HG03342 (cell line): Measurements from ENCODE around the gene TEDC1.

Experiments
- ATAC-seq: cut with Tn5 transposase; IDR thresholded peaks from one replicate; pipeline ENCODE4 v1.9.1; 2021; ENCODE audit warnings: mild to moderate bottlenecking, moderate library complexity; ENCODE audit not compliant: unreplicated experiment

Gene TEDC1

GRCh38 chr14:105495101-105495989, 4.3 kb downstream of the TEDC1 start:
- ATAC-seq: no peak

- no peak for ATAC-seq
Observed at GRCh38 chr14:105495990-105496830, 5.2 kb downstream of the TEDC1 start.

GRCh38 chr14:105496831-105497591, 6.0 kb downstream of the TEDC1 start:
- ATAC-seq: no peak

GRCh38 chr14:105497671-105498429, 6.8 kb downstream of the TEDC1 start:
- ATAC-seq: no peak

GRCh38 chr14:105498430-105499255, 7.6 kb downstream of the TEDC1 start:
- ATAC-seq: no peak

GRCh38 chr14:105499256-105500035, 8.4 kb downstream of the TEDC1 start:
- no peak for ATAC-seq

GRCh38 chr14:105500036-105500725, 9.1 kb downstream of the TEDC1 start:
- no peak for ATAC-seq

GRCh38 chr14:105500726-105501101, 9.7 kb downstream of the TEDC1 start:
- no peak for ATAC-seq

GRCh38 chr14:105501504-105502291, 10.7 kb downstream of the TEDC1 start:
- ATAC-seq: no peak

- no peak for ATAC-seq
Observed at GRCh38 chr14:105502446-105503295, 11.6 kb downstream of the TEDC1 start.

GRCh38 chr14:105503296-105503640, 12.2 kb downstream of the TEDC1 start:
- no peak for ATAC-seq

- no peak for ATAC-seq
Observed at GRCh38 chr14:105503935-105504692, 13.1 kb downstream of the TEDC1 start.

GRCh38 chr14:105505101-105505500, 14.1 kb downstream of the TEDC1 start:
- ATAC-seq: no peak

- ATAC-seq: no peak
Observed at GRCh38 chr14:105507247-105507646, 16.2 kb downstream of the TEDC1 start.

- ATAC-seq: no peak
Observed at GRCh38 chr14:105508069-105508468, 17.0 kb downstream of the TEDC1 start.

GRCh38 chr14:105508601-105509000, 17.6 kb downstream of the TEDC1 start:
- no peak for ATAC-seq
